ENCODE measurements around the gene BOC.

DNA sequence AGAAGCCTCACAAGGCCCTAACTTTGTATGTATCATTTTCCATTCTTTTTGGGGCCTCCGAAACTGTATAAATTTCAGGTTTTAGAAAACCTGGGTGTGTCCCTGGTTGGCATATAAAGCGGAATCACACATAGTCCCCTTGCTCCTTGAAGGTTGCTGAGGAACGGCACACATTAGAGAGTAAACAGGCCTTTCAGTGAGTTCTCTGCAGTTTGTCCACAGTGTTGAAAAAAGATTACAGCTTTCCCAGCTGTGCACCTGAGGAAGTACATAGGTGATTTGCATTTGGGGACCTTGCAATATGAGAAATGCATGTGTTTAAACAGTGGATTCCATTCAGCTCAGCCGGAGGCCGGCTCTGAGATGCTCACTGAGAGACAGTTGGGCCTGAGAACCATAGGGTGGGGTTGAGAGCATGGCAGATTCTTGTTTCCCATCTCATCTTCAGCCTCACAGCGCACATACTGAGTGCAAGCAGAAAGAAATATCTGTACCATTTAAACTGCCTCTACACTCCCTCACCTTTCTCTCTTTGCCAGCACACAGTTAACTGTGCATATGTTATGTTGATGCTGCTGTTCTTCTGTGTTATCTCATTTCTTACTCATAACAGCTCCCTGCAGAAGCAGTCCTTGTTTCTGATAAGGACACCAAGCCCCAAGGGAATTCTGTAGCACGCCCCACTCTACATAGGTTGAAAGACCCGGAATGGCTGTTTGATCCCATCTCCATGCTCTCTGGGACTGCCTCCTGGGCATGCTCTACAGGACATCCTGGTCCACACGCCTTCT lies 60.4 kb downstream of the BOC start:
- TF ChIP-seq, protein P1, sequence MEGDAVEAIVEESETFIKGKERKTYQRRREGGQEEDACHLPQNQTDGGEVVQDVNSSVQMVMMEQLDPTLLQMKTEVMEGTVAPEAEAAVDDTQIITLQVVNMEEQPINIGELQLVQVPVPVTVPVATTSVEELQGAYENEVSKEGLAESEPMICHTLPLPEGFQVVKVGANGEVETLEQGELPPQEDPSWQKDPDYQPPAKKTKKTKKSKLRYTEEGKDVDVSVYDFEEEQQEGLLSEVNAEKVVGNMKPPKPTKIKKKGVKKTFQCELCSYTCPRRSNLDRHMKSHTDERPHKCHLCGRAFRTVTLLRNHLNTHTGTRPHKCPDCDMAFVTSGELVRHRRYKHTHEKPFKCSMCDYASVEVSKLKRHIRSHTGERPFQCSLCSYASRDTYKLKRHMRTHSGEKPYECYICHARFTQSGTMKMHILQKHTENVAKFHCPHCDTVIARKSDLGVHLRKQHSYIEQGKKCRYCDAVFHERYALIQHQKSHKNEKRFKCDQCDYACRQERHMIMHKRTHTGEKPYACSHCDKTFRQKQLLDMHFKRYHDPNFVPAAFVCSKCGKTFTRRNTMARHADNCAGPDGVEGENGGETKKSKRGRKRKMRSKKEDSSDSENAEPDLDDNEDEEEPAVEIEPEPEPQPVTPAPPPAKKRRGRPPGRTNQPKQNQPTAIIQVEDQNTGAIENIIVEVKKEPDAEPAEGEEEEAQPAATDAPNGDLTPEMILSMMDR (IDR thresholded peaks at IDR 0.05; ENCODE audit: insufficient read depth, low read length), result no peak
- TF ChIP-seq, protein P2, sequence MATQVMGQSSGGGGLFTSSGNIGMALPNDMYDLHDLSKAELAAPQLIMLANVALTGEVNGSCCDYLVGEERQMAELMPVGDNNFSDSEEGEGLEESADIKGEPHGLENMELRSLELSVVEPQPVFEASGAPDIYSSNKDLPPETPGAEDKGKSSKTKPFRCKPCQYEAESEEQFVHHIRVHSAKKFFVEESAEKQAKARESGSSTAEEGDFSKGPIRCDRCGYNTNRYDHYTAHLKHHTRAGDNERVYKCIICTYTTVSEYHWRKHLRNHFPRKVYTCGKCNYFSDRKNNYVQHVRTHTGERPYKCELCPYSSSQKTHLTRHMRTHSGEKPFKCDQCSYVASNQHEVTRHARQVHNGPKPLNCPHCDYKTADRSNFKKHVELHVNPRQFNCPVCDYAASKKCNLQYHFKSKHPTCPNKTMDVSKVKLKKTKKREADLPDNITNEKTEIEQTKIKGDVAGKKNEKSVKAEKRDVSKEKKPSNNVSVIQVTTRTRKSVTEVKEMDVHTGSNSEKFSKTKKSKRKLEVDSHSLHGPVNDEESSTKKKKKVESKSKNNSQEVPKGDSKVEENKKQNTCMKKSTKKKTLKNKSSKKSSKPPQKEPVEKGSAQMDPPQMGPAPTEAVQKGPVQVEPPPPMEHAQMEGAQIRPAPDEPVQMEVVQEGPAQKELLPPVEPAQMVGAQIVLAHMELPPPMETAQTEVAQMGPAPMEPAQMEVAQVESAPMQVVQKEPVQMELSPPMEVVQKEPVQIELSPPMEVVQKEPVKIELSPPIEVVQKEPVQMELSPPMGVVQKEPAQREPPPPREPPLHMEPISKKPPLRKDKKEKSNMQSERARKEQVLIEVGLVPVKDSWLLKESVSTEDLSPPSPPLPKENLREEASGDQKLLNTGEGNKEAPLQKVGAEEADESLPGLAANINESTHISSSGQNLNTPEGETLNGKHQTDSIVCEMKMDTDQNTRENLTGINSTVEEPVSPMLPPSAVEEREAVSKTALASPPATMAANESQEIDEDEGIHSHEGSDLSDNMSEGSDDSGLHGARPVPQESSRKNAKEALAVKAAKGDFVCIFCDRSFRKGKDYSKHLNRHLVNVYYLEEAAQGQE (IDR thresholded peaks at IDR 0.05; ENCODE audit: insufficient replicate concordance, low read depth), result no peak
- TF ChIP-seq POLR2AphosphoS5 (IDR thresholded peaks at IDR 0.05; ENCODE audit: low read depth) (no peak), GABPA (IDR thresholded peaks at IDR 0.05; ENCODE audit: low read depth) (no peak)

All from HL-60 (cell line).